Measurements from ENCODE around the gene USP20.
A peak's percentile ranks its signal among the peaks of the same experiment; 100 is the strongest.

The USP20 gene

GRCh38 chr9:129869585-129870501 is 34.6 kb downstream of the USP20 start:
- Histone ChIP-seq H2BK120ac (ENCODE audit: low read depth, low read length) (no peak overlapping the region), H3K79me1 (ENCODE audit: low read length) (no peaks in the 10 kb centered on the region), H3K4me2 (ENCODE audit: low read length) (no peak overlapping the region), H4K5ac (ENCODE audit: low read length) (no peak overlapping the region), H3K4me1 (ENCODE audit: control insufficient read depth, low read depth, low read length) (no peaks in the 10 kb centered on the region), H3K23ac (ENCODE audit: low read length) (no peak overlapping the region), H3K79me2 (ENCODE audit: control insufficient read depth, insufficient read depth, low read length) (no peaks in the 10 kb centered on the region), H3K9ac (ENCODE audit: low read length) (no peak overlapping the region), H3K4me3 (ENCODE audit: low read length) (no peak overlapping the region), H3K36me3 (ENCODE audit: control insufficient read depth, insufficient read depth, low read length) (peaks cover 2% of the 10 kb centered on the region), H2BK5ac (ENCODE audit: low read length) (no peak overlapping the region), H3K4ac (ENCODE audit: low read depth, low read length) (no peak overlapping the region), H3K27me3 (ENCODE audit: insufficient read depth, low read length, poor library complexity) (no peaks in the 10 kb centered on the region), H4K8ac (ENCODE audit: low read depth, low read length) (no peak overlapping the region), H3K27ac (ENCODE audit: low read depth, low read length) (no peak overlapping the region), H2BK15ac (replicated peaks; ENCODE audit: low read depth) (no peak overlapping the region), H3K18ac (ENCODE audit: low read length) (no peak overlapping the region), H3K56ac (ENCODE audit: low read length) (no peak overlapping the region), H2AK5ac (ENCODE audit: low read length) (no peak overlapping the region)
- no CpG with 5 or more reads among the region's 24 CpGs for WGBS (ENCODE audit: extremely low coverage, insufficient coverage, low lambda C conversion rate)
- DNase-seq: no peak

GRCh38 chr9:129871046-129871445 is 35.8 kb downstream of the USP20 start:
- no peaks in the 10 kb centered on the region for H3K79me2 ChIP-seq (ENCODE audit: control insufficient read depth, insufficient read depth, low read length)
- no peaks in the 10 kb centered on the region for H3K79me1 ChIP-seq (ENCODE audit: low read length)
- no peak overlapping the region for H3K23ac ChIP-seq (ENCODE audit: low read length)
- H4K5ac ChIP-seq (ENCODE audit: low read length): no peak overlapping the region
- no peak overlapping the region for H3K18ac ChIP-seq (ENCODE audit: low read length)
- no peaks in the 10 kb centered on the region for H3K27me3 ChIP-seq (ENCODE audit: insufficient read depth, low read length, poor library complexity)
- H3K9ac ChIP-seq (ENCODE audit: low read length): no peak overlapping the region
- no peak overlapping the region for H2BK120ac ChIP-seq (ENCODE audit: low read depth, low read length)
- H3K36me3 ChIP-seq (ENCODE audit: control insufficient read depth, insufficient read depth, low read length): no peaks in the 10 kb centered on the region
- no peak overlapping the region for H2AK5ac ChIP-seq (ENCODE audit: low read length)
- DNase-seq: no peak
- H3K27ac ChIP-seq (ENCODE audit: low read depth, low read length): no peak overlapping the region
- no peak overlapping the region for H3K56ac ChIP-seq (ENCODE audit: low read length)
- no peak overlapping the region for H3K4ac ChIP-seq (ENCODE audit: low read depth, low read length)
- H2BK5ac ChIP-seq (ENCODE audit: low read length): no peak overlapping the region
- no peak overlapping the region for H2BK15ac ChIP-seq (replicated peaks; ENCODE audit: low read depth)
- WGBS (ENCODE audit: extremely low coverage, insufficient coverage, low lambda C conversion rate): no CpG with 5 or more reads among the region's 11 CpGs
- H3K4me3 ChIP-seq (ENCODE audit: low read length): no peak overlapping the region
- no peak overlapping the region for H4K8ac ChIP-seq (ENCODE audit: low read depth, low read length)
- H3K4me2 ChIP-seq (ENCODE audit: low read length): no peak overlapping the region
- H3K4me1 ChIP-seq (ENCODE audit: control insufficient read depth, low read depth, low read length): no peaks in the 10 kb centered on the region

DNA sequence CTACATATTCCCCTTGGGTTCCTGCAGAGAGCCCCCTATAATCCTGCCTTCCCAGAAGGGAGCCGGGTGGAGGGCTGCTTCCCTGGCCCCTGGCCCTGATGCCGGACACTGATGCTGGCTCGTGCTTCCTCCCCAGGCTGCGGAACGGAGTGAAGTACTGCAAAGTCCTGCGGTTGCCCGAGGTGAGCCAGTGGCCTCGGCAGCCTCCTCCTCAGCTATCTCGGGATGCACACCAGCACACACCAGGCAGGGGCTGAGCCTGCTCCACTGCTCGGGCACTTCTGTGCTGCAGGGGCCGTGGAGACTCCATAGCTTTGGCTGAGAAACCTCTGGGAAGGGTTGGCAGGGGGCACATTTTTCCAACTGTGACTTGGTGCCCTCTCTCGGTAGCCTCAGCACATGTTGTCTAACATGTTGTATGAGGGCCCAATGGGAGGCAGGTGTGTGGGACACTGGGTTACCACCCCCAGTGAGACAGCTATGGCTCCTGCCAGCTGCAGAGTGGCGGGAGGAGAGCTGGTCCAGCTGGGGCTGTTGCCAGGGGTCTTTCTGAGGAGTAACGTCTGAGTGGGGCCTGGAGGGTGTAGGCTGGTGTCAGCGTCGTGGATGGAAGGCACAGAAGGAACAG is 38.4 kb downstream of the USP20 start:
- Histone ChIP-seq H2BK5ac (ENCODE audit: low read length) (no peak overlapping the region), H3K18ac (ENCODE audit: low read length) (no peak overlapping the region), H2AK5ac (ENCODE audit: low read length) (no peak overlapping the region), H3K79me1 (ENCODE audit: low read length) (no peaks in the 10 kb centered on the region), H4K5ac (ENCODE audit: low read length) (no peak overlapping the region), H3K27me3 (ENCODE audit: insufficient read depth, low read length, poor library complexity) (no peaks in the 10 kb centered on the region), H3K27ac (ENCODE audit: low read depth, low read length) (no peak overlapping the region), H3K4me3 (ENCODE audit: low read length) (no peak overlapping the region), H3K56ac (ENCODE audit: low read length) (no peak overlapping the region), H4K8ac (ENCODE audit: low read depth, low read length) (no peak overlapping the region), H3K4ac (ENCODE audit: low read depth, low read length) (no peak overlapping the region), H3K36me3 (ENCODE audit: control insufficient read depth, insufficient read depth, low read length) (no peaks in the 10 kb centered on the region), H2BK15ac (replicated peaks; ENCODE audit: low read depth) (no peak overlapping the region), H3K9ac (ENCODE audit: low read length) (no peak overlapping the region), H3K23ac (ENCODE audit: low read length) (no peak overlapping the region), H2BK120ac (ENCODE audit: low read depth, low read length) (no peak overlapping the region), H3K4me1 (ENCODE audit: control insufficient read depth, low read depth, low read length) (no peaks in the 10 kb centered on the region), H3K79me2 (ENCODE audit: control insufficient read depth, insufficient read depth, low read length) (no peaks in the 10 kb centered on the region), H3K4me2 (ENCODE audit: low read length) (no peak overlapping the region)
- WGBS (ENCODE audit: extremely low coverage, insufficient coverage, low lambda C conversion rate): no CpG with 5 or more reads among the region's 16 CpGs
- DNase-seq: no peak

DNA sequence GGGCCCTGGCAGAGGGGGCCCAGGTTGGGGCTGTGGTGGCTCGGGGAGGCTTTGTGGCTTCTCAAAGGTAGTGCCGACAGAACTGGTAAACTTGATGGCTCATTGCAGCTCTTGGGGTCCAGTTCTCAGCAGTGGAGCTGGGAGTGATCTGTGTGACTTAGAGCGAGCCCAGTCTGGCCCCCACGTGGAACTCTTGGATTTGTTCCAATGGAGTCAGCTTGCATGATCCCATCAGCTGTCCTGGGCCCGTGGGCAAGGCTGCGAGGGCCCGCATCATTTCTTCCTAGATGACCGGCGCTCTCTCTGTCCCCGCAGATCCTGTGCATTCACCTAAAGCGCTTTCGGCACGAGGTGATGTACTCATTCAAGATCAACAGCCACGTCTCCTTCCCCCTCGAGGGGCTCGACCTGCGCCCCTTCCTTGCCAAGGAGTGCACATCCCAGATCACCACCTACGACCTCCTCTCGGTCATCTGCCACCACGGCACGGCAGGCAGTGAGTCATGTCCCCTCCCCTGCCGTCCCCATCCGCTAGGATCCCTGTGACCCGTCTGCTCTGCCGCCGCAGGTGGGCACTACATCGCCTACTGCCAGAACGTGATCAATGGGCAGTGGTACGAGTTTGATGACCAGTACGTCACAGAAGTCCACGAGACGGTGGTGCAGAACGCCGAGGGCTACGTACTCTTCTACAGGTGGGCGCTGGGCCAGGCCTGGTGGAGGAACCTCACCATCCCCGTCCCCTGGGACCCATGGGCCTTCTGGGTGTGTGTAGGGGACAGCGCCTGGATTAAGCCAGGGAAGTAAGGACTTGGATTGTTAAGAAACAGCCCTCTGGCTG is 39.2 kb downstream of the USP20 start:
- Histone ChIP-seq H3K79me1 (ENCODE audit: low read length) (no peaks in the 10 kb centered on the region), H2AK5ac (ENCODE audit: low read length) (no peak overlapping the region), H3K9ac (ENCODE audit: low read length) (no peak overlapping the region), H2BK120ac (ENCODE audit: low read depth, low read length) (no peak overlapping the region), H3K56ac (ENCODE audit: low read length) (no peak overlapping the region), H3K79me2 (ENCODE audit: control insufficient read depth, insufficient read depth, low read length) (no peaks in the 10 kb centered on the region), H3K27ac (ENCODE audit: low read depth, low read length) (no peak overlapping the region), H3K4me1 (ENCODE audit: control insufficient read depth, low read depth, low read length) (no peaks in the 10 kb centered on the region), H3K36me3 (ENCODE audit: control insufficient read depth, insufficient read depth, low read length) (no peaks in the 10 kb centered on the region), H3K23ac (ENCODE audit: low read length) (no peak overlapping the region), H3K4ac (ENCODE audit: low read depth, low read length) (no peak overlapping the region), H3K27me3 (ENCODE audit: insufficient read depth, low read length, poor library complexity) (no peaks in the 10 kb centered on the region), H3K4me2 (ENCODE audit: low read length) (no peak overlapping the region), H2BK5ac (ENCODE audit: low read length) (no peak overlapping the region), H4K5ac (ENCODE audit: low read length) (no peak overlapping the region), H2BK15ac (replicated peaks; ENCODE audit: low read depth) (no peak overlapping the region), H4K8ac (ENCODE audit: low read depth, low read length) (no peak overlapping the region), H3K18ac (ENCODE audit: low read length) (no peak overlapping the region), H3K4me3 (ENCODE audit: low read length) (no peak overlapping the region)
- WGBS (ENCODE audit: extremely low coverage, insufficient coverage, low lambda C conversion rate): no CpG with 5 or more reads among the region's 38 CpGs
- DNase-seq: no peak

DNA sequence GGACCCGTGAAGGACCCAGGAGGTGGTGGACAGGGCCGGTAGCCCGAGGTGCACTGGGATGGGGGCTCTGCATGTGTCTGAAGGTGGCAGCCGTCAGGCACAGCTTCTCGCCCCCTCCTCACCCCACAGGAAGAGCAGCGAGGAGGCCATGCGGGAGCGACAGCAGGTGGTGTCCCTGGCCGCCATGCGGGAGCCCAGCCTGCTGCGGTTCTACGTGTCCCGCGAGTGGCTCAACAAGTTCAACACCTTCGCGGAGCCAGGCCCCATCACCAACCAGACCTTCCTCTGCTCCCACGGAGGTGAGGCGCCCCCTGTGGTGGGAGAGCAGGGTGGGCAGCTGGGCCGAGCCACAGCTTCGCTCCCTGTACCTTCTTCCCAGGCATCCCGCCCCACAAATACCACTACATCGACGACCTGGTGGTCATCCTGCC is 39.9 kb downstream of the USP20 start:
- Histone ChIP-seq H3K23ac (ENCODE audit: low read length) (no peak overlapping the region), H3K4me2 (ENCODE audit: low read length) (no peak overlapping the region), H3K27ac (ENCODE audit: low read depth, low read length) (no peak overlapping the region), H4K8ac (ENCODE audit: low read depth, low read length) (no peak overlapping the region), H3K18ac (ENCODE audit: low read length) (no peak overlapping the region), H3K9ac (ENCODE audit: low read length) (no peak overlapping the region), H3K36me3 (ENCODE audit: control insufficient read depth, insufficient read depth, low read length) (no peaks in the 10 kb centered on the region), H2AK5ac (ENCODE audit: low read length) (no peak overlapping the region), H3K79me1 (ENCODE audit: low read length) (no peaks in the 10 kb centered on the region), H2BK120ac (ENCODE audit: low read depth, low read length) (no peak overlapping the region), H4K5ac (ENCODE audit: low read length) (no peak overlapping the region), H2BK15ac (replicated peaks; ENCODE audit: low read depth) (no peak overlapping the region), H3K4ac (ENCODE audit: low read depth, low read length) (no peak overlapping the region), H3K4me1 (ENCODE audit: control insufficient read depth, low read depth, low read length) (no peaks in the 10 kb centered on the region), H3K56ac (ENCODE audit: low read length) (no peak overlapping the region), H2BK5ac (ENCODE audit: low read length) (no peak overlapping the region), H3K79me2 (ENCODE audit: control insufficient read depth, insufficient read depth, low read length) (no peaks in the 10 kb centered on the region), H3K27me3 (ENCODE audit: insufficient read depth, low read length, poor library complexity) (no peaks in the 10 kb centered on the region), H3K4me3 (ENCODE audit: low read length) (no peak overlapping the region)
- no CpG with 5 or more reads among the region's 23 CpGs for WGBS (ENCODE audit: extremely low coverage, insufficient coverage, low lambda C conversion rate)
- DNase-seq: peak; percentile 42

Measured in mesendoderm (in vitro differentiated cells).